PC-9 (cell line): Measurements from ENCODE around the gene NCAM2.

Experiments used
- EZH2 ChIP-seq: fragments of 200-600 bp; sonication (generic); IDR thresholded peaks from 2 replicates; pipeline ENCODE4 v1.8.0; 2017; ENCODE audit warnings: antibody characterized with exemption, low read depth
- TF ChIP-seq, protein P1 (sequence below): fragments of 200-600 bp; sonication (generic); conservative IDR thresholded peaks from 2 replicates; pipeline ENCODE4 v1.6.1; 2017; ENCODE audit warnings: mixed run types, antibody characterized with exemption, mild to moderate bottlenecking, moderate library complexity

- TF ChIP-seq EZH2, result no peak
- TF ChIP-seq, protein P1, sequence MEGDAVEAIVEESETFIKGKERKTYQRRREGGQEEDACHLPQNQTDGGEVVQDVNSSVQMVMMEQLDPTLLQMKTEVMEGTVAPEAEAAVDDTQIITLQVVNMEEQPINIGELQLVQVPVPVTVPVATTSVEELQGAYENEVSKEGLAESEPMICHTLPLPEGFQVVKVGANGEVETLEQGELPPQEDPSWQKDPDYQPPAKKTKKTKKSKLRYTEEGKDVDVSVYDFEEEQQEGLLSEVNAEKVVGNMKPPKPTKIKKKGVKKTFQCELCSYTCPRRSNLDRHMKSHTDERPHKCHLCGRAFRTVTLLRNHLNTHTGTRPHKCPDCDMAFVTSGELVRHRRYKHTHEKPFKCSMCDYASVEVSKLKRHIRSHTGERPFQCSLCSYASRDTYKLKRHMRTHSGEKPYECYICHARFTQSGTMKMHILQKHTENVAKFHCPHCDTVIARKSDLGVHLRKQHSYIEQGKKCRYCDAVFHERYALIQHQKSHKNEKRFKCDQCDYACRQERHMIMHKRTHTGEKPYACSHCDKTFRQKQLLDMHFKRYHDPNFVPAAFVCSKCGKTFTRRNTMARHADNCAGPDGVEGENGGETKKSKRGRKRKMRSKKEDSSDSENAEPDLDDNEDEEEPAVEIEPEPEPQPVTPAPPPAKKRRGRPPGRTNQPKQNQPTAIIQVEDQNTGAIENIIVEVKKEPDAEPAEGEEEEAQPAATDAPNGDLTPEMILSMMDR, result no peak
These were observed 483.0 kb downstream of the NCAM2 start for GRCh38 chr21:21481239-21481638.
